ENCODE measurements around the gene LRP1-AS. TPM values are rescaled to one million over a fixed set of nuclear protein-coding genes. Genes with fewer than 3 reads are reported as not detected.

Gene LRP1-AS
- polyA plus RNA-seq, 1 donor (not counting 4 experiments of a cell fraction or from before 2014, with no cell fraction given) = not detected

GRCh38 chr12:57181072-57181471, 33.7 kb upstream of the LRP1-AS start:
- TF ChIP-seq, protein P1, sequence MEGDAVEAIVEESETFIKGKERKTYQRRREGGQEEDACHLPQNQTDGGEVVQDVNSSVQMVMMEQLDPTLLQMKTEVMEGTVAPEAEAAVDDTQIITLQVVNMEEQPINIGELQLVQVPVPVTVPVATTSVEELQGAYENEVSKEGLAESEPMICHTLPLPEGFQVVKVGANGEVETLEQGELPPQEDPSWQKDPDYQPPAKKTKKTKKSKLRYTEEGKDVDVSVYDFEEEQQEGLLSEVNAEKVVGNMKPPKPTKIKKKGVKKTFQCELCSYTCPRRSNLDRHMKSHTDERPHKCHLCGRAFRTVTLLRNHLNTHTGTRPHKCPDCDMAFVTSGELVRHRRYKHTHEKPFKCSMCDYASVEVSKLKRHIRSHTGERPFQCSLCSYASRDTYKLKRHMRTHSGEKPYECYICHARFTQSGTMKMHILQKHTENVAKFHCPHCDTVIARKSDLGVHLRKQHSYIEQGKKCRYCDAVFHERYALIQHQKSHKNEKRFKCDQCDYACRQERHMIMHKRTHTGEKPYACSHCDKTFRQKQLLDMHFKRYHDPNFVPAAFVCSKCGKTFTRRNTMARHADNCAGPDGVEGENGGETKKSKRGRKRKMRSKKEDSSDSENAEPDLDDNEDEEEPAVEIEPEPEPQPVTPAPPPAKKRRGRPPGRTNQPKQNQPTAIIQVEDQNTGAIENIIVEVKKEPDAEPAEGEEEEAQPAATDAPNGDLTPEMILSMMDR (optimal IDR thresholded peaks at IDR 0.05 in 1 of 3, IDR thresholded peaks at IDR 0.05 in 1 of 3, conservative IDR thresholded peaks at IDR 0.05 in 1 of 3; ENCODE audit: extremely low read depth in 1 of 3, insufficient read depth in 2 of 3, low read length in 3 of 3) = no peak
- TF ChIP-seq EZH2 (IDR thresholded peaks at IDR 0.05; ENCODE audit: low read length) = no peak
- peaks cover 21% of the 10 kb centered on the region for H3K4me1 ChIP-seq (ENCODE audit: control insufficient read depth, extremely low read depth, insufficient read depth, low read length)
- H3K4me2 ChIP-seq (ENCODE audit: control insufficient read depth, extremely low read depth, insufficient read depth, low read depth, low read length) = no peak overlapping the region
- FAIRE-seq (no peak), DNase-seq (ENCODE audit: low read depth, low spot score) (no peak)
- H3K9ac ChIP-seq (ENCODE audit: control insufficient read depth, extremely low read depth, insufficient read depth, low read length) = no peak overlapping the region
- H3K9me3 ChIP-seq (ENCODE audit: control insufficient read depth, low read depth, low read length) = no peaks in the 10 kb centered on the region
- H3K27me3 ChIP-seq (ENCODE audit: control insufficient read depth, extremely low read depth, insufficient read depth, low read length) = no peaks in the 10 kb centered on the region
- H3K79me2 ChIP-seq (ENCODE audit: control insufficient read depth, insufficient read depth, low read length) = no peaks in the 10 kb centered on the region
- no peaks in the 10 kb centered on the region for H4K20me1 ChIP-seq (ENCODE audit: control insufficient read depth, extremely low read depth, insufficient read depth, low read length)
- no peak overlapping the region for H3K27ac ChIP-seq (ENCODE audit: control insufficient read depth, insufficient read depth, low read length)
- H3K4me3 ChIP-seq (ENCODE audit: control insufficient read depth in 2 of 3, extremely low read depth in 1 of 3, insufficient read depth in 2 of 3, low read depth in 1 of 3, low read length in 3 of 3) = no peak overlapping the region
- H3K36me3 ChIP-seq (ENCODE audit: control insufficient read depth in 2 of 2, extremely low read depth in 1 of 2, insufficient read depth in 2 of 2, low read length in 2 of 2) = peaks cover 3 to 21% of the 10 kb centered on the region in 2 experiments
- H3K9me1 ChIP-seq (ENCODE audit: control insufficient read depth, extremely low read depth, insufficient read depth, low read length) = no peaks in the 10 kb centered on the region
- no peak overlapping the region for H2AFZ ChIP-seq (ENCODE audit: control insufficient read depth, low read length)
- dilution Hi-C loops (cut with MboI; ENCODE audit: extremely low pct_ligation_motif_present, low sequenced_read_pairs) = no loop called here

DNA sequence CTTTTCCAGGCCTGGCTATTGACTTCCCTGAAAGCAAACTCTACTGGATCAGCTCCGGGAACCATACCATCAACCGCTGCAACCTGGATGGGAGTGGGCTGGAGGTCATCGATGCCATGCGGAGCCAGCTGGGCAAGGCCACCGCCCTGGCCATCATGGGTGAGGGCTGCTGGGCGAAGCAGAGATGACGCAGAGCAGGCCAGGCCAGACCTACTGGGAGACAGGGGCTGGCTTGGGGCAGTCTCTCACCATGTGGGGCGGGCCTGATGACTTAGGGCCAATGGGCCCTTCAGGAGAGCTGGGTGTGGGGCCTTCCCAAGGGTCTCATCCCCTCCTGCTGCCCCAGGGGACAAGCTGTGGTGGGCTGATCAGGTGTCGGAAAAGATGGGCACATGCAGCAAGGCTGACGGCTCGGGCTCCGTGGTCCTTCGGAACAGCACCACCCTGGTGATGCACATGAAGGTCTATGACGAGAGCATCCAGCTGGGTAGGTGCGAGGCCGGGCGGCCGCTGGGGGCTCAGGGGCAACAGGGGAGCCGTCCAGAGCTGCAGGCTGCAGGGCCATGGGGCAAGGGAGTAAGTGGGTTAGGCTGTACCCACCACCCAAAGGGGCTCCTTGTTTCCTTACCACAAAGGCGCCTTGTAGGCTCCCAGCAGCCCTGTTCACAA, 33.0 kb upstream of the LRP1-AS start:
- Histone ChIP-seq H3K4me1 (ENCODE audit: control insufficient read depth, extremely low read depth, insufficient read depth, low read length) (peaks cover 25% of the 10 kb centered on the region), H4K20me1 (ENCODE audit: control insufficient read depth, extremely low read depth, insufficient read depth, low read length) (no peaks in the 10 kb centered on the region), H3K9me3 (ENCODE audit: control insufficient read depth, low read depth, low read length) (no peaks in the 10 kb centered on the region), H3K4me3 (ENCODE audit: control insufficient read depth in 2 of 3, extremely low read depth in 1 of 3, insufficient read depth in 2 of 3, low read depth in 1 of 3, low read length in 3 of 3) (no peak overlapping the region), H3K9me1 (ENCODE audit: control insufficient read depth, extremely low read depth, insufficient read depth, low read length) (no peaks in the 10 kb centered on the region), H3K27ac (ENCODE audit: control insufficient read depth, insufficient read depth, low read length) (no peak overlapping the region), H3K27me3 (ENCODE audit: control insufficient read depth, extremely low read depth, insufficient read depth, low read length) (no peaks in the 10 kb centered on the region), H3K9ac (ENCODE audit: control insufficient read depth, extremely low read depth, insufficient read depth, low read length) (no peak overlapping the region), H3K4me2 (ENCODE audit: control insufficient read depth, extremely low read depth, insufficient read depth, low read depth, low read length) (no peak overlapping the region), H2AFZ (ENCODE audit: control insufficient read depth, low read length) (no peak overlapping the region), H3K36me3 (ENCODE audit: control insufficient read depth in 2 of 2, extremely low read depth in 1 of 2, insufficient read depth in 2 of 2, low read length in 2 of 2) (peaks cover 3 to 18% of the 10 kb centered on the region in 2 experiments), H3K79me2 (ENCODE audit: control insufficient read depth, insufficient read depth, low read length) (no peaks in the 10 kb centered on the region)
- FAIRE-seq (no peak), DNase-seq (ENCODE audit: low read depth, low spot score) (no peak)
- dilution Hi-C loops (cut with MboI; ENCODE audit: extremely low pct_ligation_motif_present, low sequenced_read_pairs) = no loop called here
- no peak for TF ChIP-seq EZH2 (IDR thresholded peaks at IDR 0.05; ENCODE audit: low read length)
- TF ChIP-seq, protein P1 (optimal IDR thresholded peaks at IDR 0.05 in 1 of 3, IDR thresholded peaks at IDR 0.05 in 1 of 3, conservative IDR thresholded peaks at IDR 0.05 in 1 of 3; ENCODE audit: extremely low read depth in 1 of 3, insufficient read depth in 2 of 3, low read length in 3 of 3) = no peak

All from keratinocyte (primary cell).